ENCODE results near the gene TCF12.

The TCF12 gene

DNA sequence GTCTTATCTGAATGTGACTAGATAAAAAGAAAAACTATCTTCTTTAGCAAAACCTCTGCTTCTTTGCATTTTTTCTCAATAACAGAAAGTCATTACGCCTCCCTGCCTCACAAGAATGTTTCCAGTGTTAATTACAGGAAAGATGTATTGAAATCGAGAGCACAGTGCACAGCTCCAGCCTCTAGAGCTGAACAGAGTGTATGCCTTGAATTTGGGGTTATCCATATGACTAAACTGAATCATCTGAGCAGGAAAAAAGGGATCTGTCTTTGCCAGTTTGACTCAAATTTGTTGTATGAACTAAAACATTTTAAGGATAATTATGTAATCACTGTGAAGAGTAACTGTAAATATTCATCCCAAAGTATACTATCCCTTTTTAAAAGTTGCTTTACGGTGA is 308.7 kb downstream of the TCF12 start:
- no peak overlapping the region for H3K4me3 ChIP-seq (ENCODE audit: low read depth, low read length)
- TF ChIP-seq, protein P1, sequence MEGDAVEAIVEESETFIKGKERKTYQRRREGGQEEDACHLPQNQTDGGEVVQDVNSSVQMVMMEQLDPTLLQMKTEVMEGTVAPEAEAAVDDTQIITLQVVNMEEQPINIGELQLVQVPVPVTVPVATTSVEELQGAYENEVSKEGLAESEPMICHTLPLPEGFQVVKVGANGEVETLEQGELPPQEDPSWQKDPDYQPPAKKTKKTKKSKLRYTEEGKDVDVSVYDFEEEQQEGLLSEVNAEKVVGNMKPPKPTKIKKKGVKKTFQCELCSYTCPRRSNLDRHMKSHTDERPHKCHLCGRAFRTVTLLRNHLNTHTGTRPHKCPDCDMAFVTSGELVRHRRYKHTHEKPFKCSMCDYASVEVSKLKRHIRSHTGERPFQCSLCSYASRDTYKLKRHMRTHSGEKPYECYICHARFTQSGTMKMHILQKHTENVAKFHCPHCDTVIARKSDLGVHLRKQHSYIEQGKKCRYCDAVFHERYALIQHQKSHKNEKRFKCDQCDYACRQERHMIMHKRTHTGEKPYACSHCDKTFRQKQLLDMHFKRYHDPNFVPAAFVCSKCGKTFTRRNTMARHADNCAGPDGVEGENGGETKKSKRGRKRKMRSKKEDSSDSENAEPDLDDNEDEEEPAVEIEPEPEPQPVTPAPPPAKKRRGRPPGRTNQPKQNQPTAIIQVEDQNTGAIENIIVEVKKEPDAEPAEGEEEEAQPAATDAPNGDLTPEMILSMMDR (IDR thresholded peaks at IDR 0.05; ENCODE audit: insufficient read depth, low read length, missing control alignments) = no peak
- POLR2A ChIA-PET = no interaction called here
- DNase-seq (ENCODE audit: low read depth, low spot score) = no peak
- CTCF ChIA-PET = interaction anchor here (1.4 to 1.5 kb wide), 2 partner anchors 21 to 405 kb away, joined by 3 read pairs; no protein-coding TSS in a partner anchor

DNA sequence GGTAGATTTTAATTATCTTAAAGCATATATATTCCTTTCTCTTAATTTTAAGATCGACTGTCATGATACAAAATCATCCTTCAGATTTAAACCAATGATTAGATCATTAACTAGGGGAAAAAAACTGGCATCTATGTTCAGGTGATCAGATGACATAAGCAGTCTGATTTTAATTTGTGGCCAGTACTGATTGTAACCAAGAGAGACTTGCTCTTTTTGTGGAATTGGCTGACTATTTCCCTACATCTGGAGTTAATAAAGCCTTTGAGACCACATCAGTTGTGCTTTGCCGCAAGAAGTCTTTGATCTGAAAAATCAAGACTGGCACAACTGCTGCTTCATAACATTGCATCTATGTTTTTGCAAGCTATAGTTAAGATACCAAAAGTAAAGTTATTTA is 309.5 kb downstream of the TCF12 start:
- POLR2A ChIA-PET = no interaction called here
- no peak for DNase-seq (ENCODE audit: low read depth, low spot score)
- CTCF ChIA-PET = interaction anchor here (0.7 to 1.5 kb wide), 3 partner anchors 20 to 736 kb away, joined by 3 read pairs; no protein-coding TSS in a partner anchor
- TF ChIP-seq, protein P1 (IDR thresholded peaks at IDR 0.05; ENCODE audit: insufficient read depth, low read length, missing control alignments) = no peak
- H3K4me3 ChIP-seq (ENCODE audit: low read depth, low read length) = no peak overlapping the region

DNA sequence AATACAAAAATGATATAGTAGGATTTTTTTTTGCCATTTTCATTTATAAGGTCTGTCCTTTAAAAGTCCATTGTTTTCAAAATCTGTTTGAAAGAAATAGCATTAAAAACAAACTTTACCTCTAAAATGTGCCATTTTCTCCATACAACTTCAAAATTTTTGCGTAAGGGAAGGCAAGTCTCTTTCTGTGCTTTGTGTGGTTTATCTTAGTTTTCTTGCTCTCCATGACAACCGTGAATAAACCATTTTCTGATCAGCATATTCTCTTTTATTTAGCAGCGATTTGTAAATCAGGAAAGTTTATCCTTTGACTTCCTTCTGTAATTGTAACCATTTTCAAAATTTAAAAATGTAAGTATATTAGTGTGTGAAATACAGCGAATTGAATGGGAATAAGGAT is 310.0 kb downstream of the TCF12 start:
- no peak overlapping the region for H3K4me3 ChIP-seq (ENCODE audit: low read depth, low read length)
- TF ChIP-seq, protein P1 (IDR thresholded peaks at IDR 0.05; ENCODE audit: insufficient read depth, low read length, missing control alignments) = no peak
- ChIA-PET CTCF (interaction anchor here (0.7 to 1.4 kb wide), 2 partner anchors 20 to 737 kb away, joined by 3 read pairs; no protein-coding TSS in a partner anchor), POLR2A (no interaction called here)
- DNase-seq (ENCODE audit: low read depth, low spot score) = no peak

DNA sequence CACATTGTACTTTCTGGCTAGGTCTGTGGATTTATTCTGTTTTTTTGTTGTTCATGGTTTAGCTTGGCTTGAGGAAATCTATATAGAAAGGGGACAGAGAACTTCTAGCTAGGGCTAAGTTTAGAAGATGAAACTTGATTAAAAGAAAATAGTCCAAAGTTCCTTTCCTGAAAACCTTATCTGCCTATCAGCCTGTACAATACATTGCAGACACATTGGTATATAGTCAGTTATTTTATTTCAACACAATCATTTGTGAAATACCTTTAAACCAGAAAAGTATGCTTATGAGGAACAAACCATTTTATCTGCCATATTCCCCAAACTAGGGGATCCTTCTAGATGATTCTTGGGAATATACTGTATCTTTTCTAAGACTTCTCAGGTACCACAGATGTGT is 310.6 kb downstream of the TCF12 start:
- TF ChIP-seq, protein P1 (IDR thresholded peaks at IDR 0.05; ENCODE audit: insufficient read depth, low read length, missing control alignments) = no peak
- POLR2A ChIA-PET = no interaction called here
- CTCF ChIA-PET = no interaction called here
- H3K4me3 ChIP-seq (ENCODE audit: low read depth, low read length) = no peak overlapping the region
- no peak for DNase-seq (ENCODE audit: low read depth, low spot score)

DNA sequence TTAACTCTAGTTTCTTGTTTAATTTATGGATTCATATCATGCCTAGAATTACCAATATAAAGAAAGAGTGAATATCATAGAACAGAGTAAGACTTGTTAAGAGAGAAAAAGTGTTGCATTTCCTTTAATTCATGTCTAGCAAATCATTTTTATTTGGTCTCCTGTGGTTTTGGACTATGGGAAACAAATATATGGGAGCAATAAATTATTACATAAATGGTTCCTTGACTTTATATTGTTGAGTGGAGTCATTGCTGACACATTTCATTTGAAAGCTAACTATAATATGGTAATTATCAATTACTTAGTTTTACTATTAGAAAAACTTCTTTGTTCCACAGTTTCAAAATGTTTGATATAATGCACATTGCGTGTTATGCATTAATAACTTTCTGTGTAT is 313.1 kb downstream of the TCF12 start:
- ChIA-PET POLR2A (no interaction called here), CTCF (interaction anchor here (1.0 to 1.8 kb wide), 3 partner anchors 13 to 737 kb away, joined by 3 to 4 read pairs (median 4); no protein-coding TSS in a partner anchor)
- no peak for DNase-seq (ENCODE audit: low read depth, low spot score)
- no peak overlapping the region for H3K4me3 ChIP-seq (ENCODE audit: low read depth, low read length)
- TF ChIP-seq, protein P1 (IDR thresholded peaks at IDR 0.05; ENCODE audit: insufficient read depth, low read length, missing control alignments) = no peak

DNA sequence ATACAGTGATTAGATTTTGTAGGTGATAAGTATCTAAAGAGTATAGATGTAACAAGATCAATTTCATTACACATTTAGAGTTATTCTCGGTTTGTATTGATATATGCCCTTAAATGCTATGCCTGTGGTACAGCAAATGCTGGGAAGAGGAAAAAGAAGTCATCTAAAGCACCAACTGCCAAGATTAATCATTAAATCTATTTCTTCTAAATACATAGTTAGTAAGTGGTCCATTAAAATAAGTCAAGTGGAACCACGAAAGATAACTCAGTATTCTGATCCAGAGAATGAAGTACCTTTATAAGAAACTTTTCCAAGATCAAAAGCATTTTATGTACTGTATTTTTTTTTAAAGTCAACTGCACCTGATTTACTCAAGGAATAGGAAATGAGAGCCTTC is 315.7 kb downstream of the TCF12 start:
- H3K4me3 ChIP-seq (ENCODE audit: low read depth, low read length) = no peak overlapping the region
- CTCF ChIA-PET = interaction anchor here (1.0 to 1.3 kb wide), 2 partner anchors 15 to 72 kb away, joined by 3 read pairs; no protein-coding TSS in a partner anchor
- POLR2A ChIA-PET = no interaction called here

More for the DNA sequence above, 315.7 kb downstream of the TCF12 start:
- no peak for DNase-seq (ENCODE audit: low read depth, low spot score)
- TF ChIP-seq, protein P1 (IDR thresholded peaks at IDR 0.05; ENCODE audit: insufficient read depth, low read length, missing control alignments) = no peak
